HepG2 (cell line): ENCODE results near the gene APBB2. TPM values are rescaled to one million over a fixed set of nuclear protein-coding genes. Genes with fewer than 3 reads are reported as not detected.

Experiments used
- TMF1 ChIP-seq: sonication (generic); formaldehyde crosslinking; IDR thresholded peaks from 2 replicates; pipeline ENCODE4 v1.8.1; 2022; ENCODE audit warnings: low read depth, missing genetic modification reagents
- ZBTB26 ChIP-seq: IDR thresholded peaks from 2 replicates; pipeline ENCODE4 v1.6.1; 2016; ENCODE audit warnings: missing compliant biosample characterization, missing genetic modification reagents, borderline replicate concordance
- ZNF609 ChIP-seq: sonication (generic); formaldehyde crosslinking; IDR thresholded peaks from 2 replicates; pipeline ENCODE4 v1.4.0; 2020; ENCODE audit warnings: mild to moderate bottlenecking, missing genetic modification reagents, borderline replicate concordance
- ZNF644 ChIP-seq: IDR thresholded peaks from 2 replicates; pipeline ENCODE4 v1.6.1; 2016; ENCODE audit warnings: low read depth
- ZNF720 ChIP-seq: sonication (generic); formaldehyde crosslinking; IDR thresholded peaks from 2 replicates; pipeline ENCODE4 v1.4.0; 2020; ENCODE audit warnings: missing genetic modification reagents
- polyA plus RNA-seq, 8 experiments: library from polyadenylated mRNA; depleted of rRNA in 3 of 8; stranded (reverse) in 7 of 8; unstranded in 1 of 8; fragments of >200 nt; fragmentation: Illumina TruSeq in 4 of 8; extraction: Trizol in 4 of 8; gene quantifications; 2 replicates each; pipeline versions ENCODE4 v1.2.1 to v1.2.3, GENCODE V29; 2011 to 2016; ENCODE audit warnings: low read depth in 4 of 8, missing spikeins in 1 of 8, mixed read lengths in 1 of 8; ENCODE audit not compliant: insufficient read depth in 1 of 8
- total RNA-seq, 5 experiments: library from RNA; depleted of rRNA; stranded (reverse); fragments of >200 nt; fragmentation: Illumina TruSeq; extraction: Trizol; gene quantifications; 2 replicates each; pipeline ENCODE4 v1.2.3, GENCODE V29; 2016; ENCODE audit warnings: low read depth in 1 of 5
- TF ChIP-seq, protein P1 (sequence below): sonication (generic); formaldehyde crosslinking; IDR thresholded peaks from 2 replicates; pipeline ENCODE4 v1.9.0; 2021; ENCODE audit warnings: mild to moderate bottlenecking, missing genetic modification reagents
- TF ChIP-seq, protein P2 (sequence below): sonication (generic); formaldehyde crosslinking; IDR thresholded peaks from 2 replicates; pipeline ENCODE4 v1.4.0; 2020; ENCODE audit warnings: low read depth, mild to moderate bottlenecking, missing genetic modification reagents
- TF ChIP-seq, protein P3 (sequence below): sonication (generic); formaldehyde crosslinking; IDR thresholded peaks from 2 replicates; pipeline ENCODE4 v1.5.0; 2020; ENCODE audit warnings: missing genetic modification reagents

Gene APBB2
- total and polyA plus RNA-seq, 2 of the 13 experiments (the other 11 are each of a cell fraction or from before 2014, with no cell fraction given), result 11.7 to 17.0 TPM

- TF ChIP-seq, protein P1, sequence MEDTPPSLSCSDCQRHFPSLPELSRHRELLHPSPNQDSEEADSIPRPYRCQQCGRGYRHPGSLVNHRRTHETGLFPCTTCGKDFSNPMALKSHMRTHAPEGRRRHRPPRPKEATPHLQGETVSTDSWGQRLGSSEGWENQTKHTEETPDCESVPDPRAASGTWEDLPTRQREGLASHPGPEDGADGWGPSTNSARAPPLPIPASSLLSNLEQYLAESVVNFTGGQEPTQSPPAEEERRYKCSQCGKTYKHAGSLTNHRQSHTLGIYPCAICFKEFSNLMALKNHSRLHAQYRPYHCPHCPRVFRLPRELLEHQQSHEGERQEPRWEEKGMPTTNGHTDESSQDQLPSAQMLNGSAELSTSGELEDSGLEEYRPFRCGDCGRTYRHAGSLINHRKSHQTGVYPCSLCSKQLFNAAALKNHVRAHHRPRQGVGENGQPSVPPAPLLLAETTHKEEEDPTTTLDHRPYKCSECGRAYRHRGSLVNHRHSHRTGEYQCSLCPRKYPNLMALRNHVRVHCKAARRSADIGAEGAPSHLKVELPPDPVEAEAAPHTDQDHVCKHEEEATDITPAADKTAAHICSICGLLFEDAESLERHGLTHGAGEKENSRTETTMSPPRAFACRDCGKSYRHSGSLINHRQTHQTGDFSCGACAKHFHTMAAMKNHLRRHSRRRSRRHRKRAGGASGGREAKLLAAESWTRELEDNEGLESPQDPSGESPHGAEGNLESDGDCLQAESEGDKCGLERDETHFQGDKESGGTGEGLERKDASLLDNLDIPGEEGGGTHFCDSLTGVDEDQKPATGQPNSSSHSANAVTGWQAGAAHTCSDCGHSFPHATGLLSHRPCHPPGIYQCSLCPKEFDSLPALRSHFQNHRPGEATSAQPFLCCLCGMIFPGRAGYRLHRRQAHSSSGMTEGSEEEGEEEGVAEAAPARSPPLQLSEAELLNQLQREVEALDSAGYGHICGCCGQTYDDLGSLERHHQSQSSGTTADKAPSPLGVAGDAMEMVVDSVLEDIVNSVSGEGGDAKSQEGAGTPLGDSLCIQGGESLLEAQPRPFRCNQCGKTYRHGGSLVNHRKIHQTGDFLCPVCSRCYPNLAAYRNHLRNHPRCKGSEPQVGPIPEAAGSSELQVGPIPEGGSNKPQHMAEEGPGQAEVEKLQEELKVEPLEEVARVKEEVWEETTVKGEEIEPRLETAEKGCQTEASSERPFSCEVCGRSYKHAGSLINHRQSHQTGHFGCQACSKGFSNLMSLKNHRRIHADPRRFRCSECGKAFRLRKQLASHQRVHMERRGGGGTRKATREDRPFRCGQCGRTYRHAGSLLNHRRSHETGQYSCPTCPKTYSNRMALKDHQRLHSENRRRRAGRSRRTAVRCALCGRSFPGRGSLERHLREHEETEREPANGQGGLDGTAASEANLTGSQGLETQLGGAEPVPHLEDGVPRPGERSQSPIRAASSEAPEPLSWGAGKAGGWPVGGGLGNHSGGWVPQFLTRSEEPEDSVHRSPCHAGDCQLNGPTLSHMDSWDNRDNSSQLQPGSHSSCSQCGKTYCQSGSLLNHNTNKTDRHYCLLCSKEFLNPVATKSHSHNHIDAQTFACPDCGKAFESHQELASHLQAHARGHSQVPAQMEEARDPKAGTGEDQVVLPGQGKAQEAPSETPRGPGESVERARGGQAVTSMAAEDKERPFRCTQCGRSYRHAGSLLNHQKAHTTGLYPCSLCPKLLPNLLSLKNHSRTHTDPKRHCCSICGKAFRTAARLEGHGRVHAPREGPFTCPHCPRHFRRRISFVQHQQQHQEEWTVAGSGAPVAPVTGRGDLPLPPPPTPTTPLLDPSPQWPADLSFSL, result no peak
- TF ChIP-seq TMF1 (CRISPR knock-in tag), result no peak
- no peak for TF ChIP-seq ZNF720 (CRISPR knock-in tag)
- no peak for TF ChIP-seq ZBTB26 (CRISPR knock-in tag)
- TF ChIP-seq ZNF644, result no peak
- TF ChIP-seq, protein P2, sequence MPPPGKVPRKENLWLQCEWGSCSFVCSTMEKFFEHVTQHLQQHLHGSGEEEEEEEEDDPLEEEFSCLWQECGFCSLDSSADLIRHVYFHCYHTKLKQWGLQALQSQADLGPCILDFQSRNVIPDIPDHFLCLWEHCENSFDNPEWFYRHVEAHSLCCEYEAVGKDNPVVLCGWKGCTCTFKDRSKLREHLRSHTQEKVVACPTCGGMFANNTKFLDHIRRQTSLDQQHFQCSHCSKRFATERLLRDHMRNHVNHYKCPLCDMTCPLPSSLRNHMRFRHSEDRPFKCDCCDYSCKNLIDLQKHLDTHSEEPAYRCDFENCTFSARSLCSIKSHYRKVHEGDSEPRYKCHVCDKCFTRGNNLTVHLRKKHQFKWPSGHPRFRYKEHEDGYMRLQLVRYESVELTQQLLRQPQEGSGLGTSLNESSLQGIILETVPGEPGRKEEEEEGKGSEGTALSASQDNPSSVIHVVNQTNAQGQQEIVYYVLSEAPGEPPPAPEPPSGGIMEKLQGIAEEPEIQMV (CRISPR knock-in tag), result no peak
- TF ChIP-seq, protein P3, sequence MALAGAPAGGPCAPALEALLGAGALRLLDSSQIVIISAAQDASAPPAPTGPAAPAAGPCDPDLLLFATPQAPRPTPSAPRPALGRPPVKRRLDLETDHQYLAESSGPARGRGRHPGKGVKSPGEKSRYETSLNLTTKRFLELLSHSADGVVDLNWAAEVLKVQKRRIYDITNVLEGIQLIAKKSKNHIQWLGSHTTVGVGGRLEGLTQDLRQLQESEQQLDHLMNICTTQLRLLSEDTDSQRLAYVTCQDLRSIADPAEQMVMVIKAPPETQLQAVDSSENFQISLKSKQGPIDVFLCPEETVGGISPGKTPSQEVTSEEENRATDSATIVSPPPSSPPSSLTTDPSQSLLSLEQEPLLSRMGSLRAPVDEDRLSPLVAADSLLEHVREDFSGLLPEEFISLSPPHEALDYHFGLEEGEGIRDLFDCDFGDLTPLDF (CRISPR knock-in tag), result no peak
- no peak for TF ChIP-seq ZNF609 (CRISPR knock-in tag)
- TF ChIP-seq, all 625 proteins: peak for 0
Observed at GRCh38 chr4:40812856-40813255, 401.5 kb downstream of the APBB2 start (continued).
